ENCODE data around the gene HNRNPA0. TPM values are rescaled to one million over a fixed set of nuclear protein-coding genes. Genes with fewer than 3 reads are reported as not detected.

The HNRNPA0 gene
- total and polyA plus RNA-seq, 2 donors (not counting 1 experiment from before 2014, with no cell fraction given) = 31.5 to 34.2 TPM

DNA sequence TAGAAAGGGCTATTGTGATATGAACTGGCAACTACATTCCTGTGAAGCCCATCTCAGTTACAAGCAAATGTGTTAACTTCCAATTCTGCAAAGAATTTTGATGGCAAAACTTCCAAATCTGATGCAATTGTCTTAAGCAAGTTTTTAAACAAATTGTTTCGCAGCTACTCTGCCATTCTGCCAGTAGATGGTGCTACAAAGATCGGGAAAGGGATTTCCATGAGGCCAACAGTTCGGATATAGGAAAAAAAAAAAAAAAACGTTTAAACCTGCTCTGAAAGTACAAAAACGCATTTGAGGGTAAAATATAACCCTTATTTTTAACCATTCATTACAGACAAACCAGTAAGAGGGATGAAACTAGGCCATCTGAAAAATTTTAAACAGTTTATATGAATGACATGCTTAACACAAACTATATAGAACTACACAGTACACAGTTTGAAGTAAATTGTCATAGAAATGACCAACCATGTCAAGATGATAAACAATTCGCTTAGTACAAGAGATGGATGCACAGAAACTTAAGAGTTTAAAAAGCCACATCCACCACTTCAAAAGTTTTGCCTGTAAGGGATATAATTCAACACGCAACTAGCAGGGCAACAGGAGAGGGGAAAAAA, 2.2 kb downstream of the HNRNPA0 start:
- Histone ChIP-seq H3K4me3 (ENCODE audit: control extremely low read depth in 1 of 5, extremely low read depth in 1 of 5, insufficient read depth in 1 of 5, low read depth in 2 of 5, low read length in 4 of 5) (peak overlapping the region in 4 of 5 experiments; percentile 9 to 94 (median 78)), H3K27me3 (replicated peaks in 1 of 4; ENCODE audit: control extremely low read depth in 1 of 4, control insufficient read depth in 3 of 4, insufficient read depth in 4 of 4, low read length in 3 of 4) (no peaks in the 10 kb centered on the region), H2AFZ (ENCODE audit: insufficient read depth, low read depth, low read length, poor library complexity, severe bottlenecking) (no peak overlapping the region), H3K4me2 (replicated peaks; ENCODE audit: low read depth, low read length, poor library complexity, severe bottlenecking) (peak overlapping the region; percentile 83), H3K36me3 (replicated peaks in 1 of 2; ENCODE audit: control extremely low read depth in 1 of 2, control insufficient read depth in 1 of 2, extremely low read depth in 1 of 2, insufficient read depth in 2 of 2, low read length in 1 of 2) (peaks cover 0 to 5% of the 10 kb centered on the region in 2 experiments), H3K9me3 (ENCODE audit: control extremely low read depth in 1 of 3, control insufficient read depth in 2 of 3, insufficient read depth in 1 of 3, low read length in 2 of 3) (no peaks in the 10 kb centered on the region), H3K4me1 (ENCODE audit: control insufficient read depth in 2 of 2, insufficient read depth in 2 of 2, low read length in 2 of 2) (peaks cover 27 to 28% of the 10 kb centered on the region in 2 donors), H4K20me1 (ENCODE audit: control insufficient read depth, insufficient read depth, low read length, poor library complexity, severe bottlenecking) (peaks cover 58% of the 10 kb centered on the region), H3K9ac (ENCODE audit: low read length) (peak overlapping the region; percentile 93), H3K27ac (ENCODE audit: low read length in 2 of 2) (peak overlapping the region in 1 of 2 donors; percentile 98), H3K79me2 (ENCODE audit: control insufficient read depth, insufficient read depth, low read length) (peaks cover 69% of the 10 kb centered on the region)
- intact Hi-C loops (cut with micrococcal nuclease) = loop anchor here (1.0 to 10.0 kb wide), 5 partner anchors 9 to 1520 kb away; partner anchors contain the start of genes FAM53C, HSPA9 and SIL1
- Mint-ChIP-seq H3K4me3 (peak overlapping the region; percentile 97), H3K27me3 (no peaks in the 10 kb centered on the region), H3K27ac (peak overlapping the region; percentile 1), H3K4me1 (peaks cover 32% of the 10 kb centered on the region), H3K9me3 (ENCODE audit: insufficient read depth) (no peaks in the 10 kb centered on the region)
- no peak for TF ChIP-seq EZH2 (IDR thresholded peaks at IDR 0.05; ENCODE audit: borderline replicate concordance, insufficient read depth, low read depth, low read length, poor library complexity, severe bottlenecking)
- TF ChIP-seq, protein P1, sequence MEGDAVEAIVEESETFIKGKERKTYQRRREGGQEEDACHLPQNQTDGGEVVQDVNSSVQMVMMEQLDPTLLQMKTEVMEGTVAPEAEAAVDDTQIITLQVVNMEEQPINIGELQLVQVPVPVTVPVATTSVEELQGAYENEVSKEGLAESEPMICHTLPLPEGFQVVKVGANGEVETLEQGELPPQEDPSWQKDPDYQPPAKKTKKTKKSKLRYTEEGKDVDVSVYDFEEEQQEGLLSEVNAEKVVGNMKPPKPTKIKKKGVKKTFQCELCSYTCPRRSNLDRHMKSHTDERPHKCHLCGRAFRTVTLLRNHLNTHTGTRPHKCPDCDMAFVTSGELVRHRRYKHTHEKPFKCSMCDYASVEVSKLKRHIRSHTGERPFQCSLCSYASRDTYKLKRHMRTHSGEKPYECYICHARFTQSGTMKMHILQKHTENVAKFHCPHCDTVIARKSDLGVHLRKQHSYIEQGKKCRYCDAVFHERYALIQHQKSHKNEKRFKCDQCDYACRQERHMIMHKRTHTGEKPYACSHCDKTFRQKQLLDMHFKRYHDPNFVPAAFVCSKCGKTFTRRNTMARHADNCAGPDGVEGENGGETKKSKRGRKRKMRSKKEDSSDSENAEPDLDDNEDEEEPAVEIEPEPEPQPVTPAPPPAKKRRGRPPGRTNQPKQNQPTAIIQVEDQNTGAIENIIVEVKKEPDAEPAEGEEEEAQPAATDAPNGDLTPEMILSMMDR (IDR thresholded peaks at IDR 0.05) = peak; percentile 74
- DNase-seq (peak; percentile 50), ATAC-seq (ENCODE audit: low read depth) (no peak)
- ChIA-PET POLR2A (interaction anchor here (1.0 kb wide), 1 partner anchor 184 kb away, joined by 3 read pairs; no protein-coding TSS in a partner anchor), CTCF (interaction anchor here (0.6 to 2.5 kb wide), 13 partner anchors 9 to 954 kb away, joined by 3 to 29 read pairs (median 4); no protein-coding TSS in a partner anchor)
- no CpG with 5 or more reads among the region's 7 CpGs for WGBS (ENCODE audit: insufficient coverage)

DNA sequence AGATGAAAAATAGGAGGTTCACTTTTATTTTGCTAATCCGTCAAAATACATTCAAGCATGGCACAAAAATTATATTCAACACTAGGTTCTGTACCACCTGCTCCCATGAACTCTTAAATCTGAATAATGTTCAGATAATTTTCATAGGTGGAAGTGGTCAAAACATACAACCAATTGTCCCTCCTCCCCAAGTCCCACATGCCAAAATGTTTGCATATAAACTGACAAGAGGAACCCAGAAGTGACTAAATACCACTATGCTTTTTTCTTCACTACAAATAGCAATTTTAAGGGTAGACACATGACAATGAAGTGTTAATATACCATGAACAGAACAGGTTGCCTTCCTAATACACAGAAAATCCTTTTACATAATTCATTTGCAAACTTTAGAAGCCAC, 3.7 kb downstream of the HNRNPA0 start:
- WGBS (ENCODE audit: insufficient coverage) = no CpG with 5 or more reads among the region's 1 CpG
- H3K4me3 ChIP-seq (ENCODE audit: control extremely low read depth in 1 of 5, extremely low read depth in 1 of 5, insufficient read depth in 1 of 5, low read depth in 2 of 5, low read length in 4 of 5) = no peak overlapping the region

More for the DNA sequence above, 3.7 kb downstream of the HNRNPA0 start:
- H3K9me3 Mint-ChIP-seq (ENCODE audit: insufficient read depth) = no peaks in the 10 kb centered on the region
- no peaks in the 10 kb centered on the region for H3K27me3 Mint-ChIP-seq
- Histone ChIP-seq H3K4me1 (ENCODE audit: control insufficient read depth in 2 of 2, insufficient read depth in 2 of 2, low read length in 2 of 2) (peaks cover 27% of the 10 kb centered on the region in 2 donors), H3K27ac (ENCODE audit: low read length in 2 of 2) (no peak overlapping the region), H4K20me1 (ENCODE audit: control insufficient read depth, insufficient read depth, low read length, poor library complexity, severe bottlenecking) (peaks cover 58% of the 10 kb centered on the region), H3K9ac (ENCODE audit: low read length) (peak overlapping the region; percentile 1), H3K4me2 (replicated peaks; ENCODE audit: low read depth, low read length, poor library complexity, severe bottlenecking) (peak overlapping the region; percentile 20), H3K36me3 (replicated peaks in 1 of 2; ENCODE audit: control extremely low read depth in 1 of 2, control insufficient read depth in 1 of 2, extremely low read depth in 1 of 2, insufficient read depth in 2 of 2, low read length in 1 of 2) (peaks cover 0 to 5% of the 10 kb centered on the region in 2 experiments), H3K79me2 (ENCODE audit: control insufficient read depth, insufficient read depth, low read length) (peaks cover 81% of the 10 kb centered on the region), H3K27me3 (replicated peaks in 1 of 4; ENCODE audit: control extremely low read depth in 1 of 4, control insufficient read depth in 3 of 4, insufficient read depth in 4 of 4, low read length in 3 of 4) (no peaks in the 10 kb centered on the region), H2AFZ (ENCODE audit: insufficient read depth, low read depth, low read length, poor library complexity, severe bottlenecking) (no peak overlapping the region), H3K9me3 (ENCODE audit: control extremely low read depth in 1 of 3, control insufficient read depth in 2 of 3, insufficient read depth in 1 of 3, low read length in 2 of 3) (no peaks in the 10 kb centered on the region)
- ATAC-seq (ENCODE audit: low read depth) (no peak), DNase-seq (no peak)
- H3K4me3 Mint-ChIP-seq = peak overlapping the region; percentile 8
- ChIA-PET CTCF (interaction anchor here (1.8 to 2.5 kb wide), 3 partner anchors 8 to 315 kb away, joined by 3 to 29 read pairs (median 9); no protein-coding TSS in a partner anchor), POLR2A (no interaction called here)
- H3K27ac Mint-ChIP-seq = no peak overlapping the region
- intact Hi-C loops (cut with micrococcal nuclease) = loop anchor here (5.0 to 10.0 kb wide), 4 partner anchors 587 to 1522 kb away; partner anchors contain the start of genes FAM53C, HSPA9 and SIL1
- TF ChIP-seq EZH2 (IDR thresholded peaks at IDR 0.05; ENCODE audit: borderline replicate concordance, insufficient read depth, low read depth, low read length, poor library complexity, severe bottlenecking) = no peak
- TF ChIP-seq, protein P1 (IDR thresholded peaks at IDR 0.05) = no peak
- H3K4me1 Mint-ChIP-seq = peaks cover 32% of the 10 kb centered on the region

Measured in B cell (primary cell).